Esophagus squamous epithelium (tissue), 5 donors: ENCODE results near the gene IL16. TPM values are rescaled to one million over a fixed set of nuclear protein-coding genes. Genes with fewer than 3 reads are reported as not detected.

Experiments used
- DNase-seq: peaks from one replicate; lab custom pipeline; 2025; lab: John Stamatoyannopoulos, UW
- H3K27ac ChIP-seq, 4 donors: fragments of 200-600 bp; sonication (generic); one replicate each; pipeline ENCODE4 v1.5.1; 2016 to 2019; ENCODE audit warnings: mild to moderate bottlenecking in 1 of 4
- H3K27me3 ChIP-seq, 4 donors: fragments of 200-600 bp; sonication (generic); 1 replicate in 3 of 4; 2 replicates in 1 of 4; pipeline versions ENCODE4 v1.5.1 to v1.6.0; 2017 to 2021; ENCODE audit warnings: antibody characterized with exemption in 1 of 4
- H3K36me3 ChIP-seq, 3 donors: fragments of 200-600 bp; sonication (generic); one replicate each; pipeline ENCODE4 v1.5.1; 2016 to 2019
- H3K4me1 ChIP-seq, 3 donors: fragments of 200-600 bp; sonication (generic); one replicate each; pipeline ENCODE4 v1.5.1; 2017 to 2019
- H3K4me3 ChIP-seq, 4 donors: fragments of 200-600 bp; sonication (generic); 1 replicate in 3 of 4; 2 replicates in 1 of 4; pipeline ENCODE4 v1.5.1; 2016 to 2019; ENCODE audit warnings: mild to moderate bottlenecking in 2 of 4, moderate library complexity in 1 of 4
- H3K9me3 ChIP-seq, 3 donors: fragments of 200-600 bp; sonication (generic); one replicate each; pipeline ENCODE4 v1.5.1; 2016 to 2019
- CTCF ChIP-seq, 6 experiments: fragments of 450-650 bp in 4 of 6; fragments of 200-600 bp in 2 of 6; sonication (generic) in 2 of 6; IDR thresholded peaks; one replicate each; pipeline ENCODE4 v1.5.1; 2016 to 2019; ENCODE audit warnings: antibody characterized with exemption in 6 of 6, mild to moderate bottlenecking in 4 of 6, moderate library complexity in 4 of 6
- POLR2A ChIP-seq, 4 donors: fragments of 450-650 bp; IDR thresholded peaks; one replicate each; pipeline ENCODE4 v1.6.1; 2017; ENCODE audit warnings: antibody characterized with exemption in 4 of 4, mild to moderate bottlenecking in 4 of 4, moderate library complexity in 3 of 4
- WGBS, 2 donors: methylation state at CpG; one replicate each; pipeline ENCODE4 v1.1.5; 2018; 5-methylcytosine and 5-hydroxymethylcytosine counted together
- intact Hi-C: fragments of 100-400 bp; cut with DNase I; formaldehyde crosslinking; loops from one replicate; pipeline ENCODE4 v1.15.0; 2022
- total RNA-seq, 4 donors: library from RNA; depleted of rRNA; stranded (reverse); fragments of >200 nt; gene quantifications; one replicate each; pipeline ENCODE4 v1.1.0, GENCODE V29; 2016
- donor health status: DM: yes; HTN: yes; CAD: no.

Gene IL16
- total RNA-seq, 4 donors from 2014 or later, result 2.3 to 20.0 (median 4.6) TPM

- intact Hi-C loops, result no loop called here
- no peaks in the 10 kb centered on the region for H3K9me3 ChIP-seq
- H3K27me3 ChIP-seq, result peaks cover 0 to 29% (median 0%) of the 10 kb centered on the region in 4 donors
- H3K27ac ChIP-seq, result peak overlapping the region in 2 of 4 donors; percentile 17 to 52
- no peak for DNase-seq
- peaks cover 19 to 52% (median 49%) of the 10 kb centered on the region in 3 donors for H3K4me1 ChIP-seq
- H3K36me3 ChIP-seq, result no peaks in the 10 kb centered on the region
- 23 to 33% methylated on average over 3 of the region's 3 CpGs for WGBS, 2 donors
- TF ChIP-seq CTCF (IDR thresholded peaks at IDR 0.05), result no peak
- TF ChIP-seq POLR2A (IDR thresholded peaks at IDR 0.05), result no peak
- H3K4me3 ChIP-seq, result no peak overlapping the region
Measured at GRCh38 chr15:81165535-81165934, 31.1 kb upstream of the IL16 start.

GRCh38 chr15:81166636-81167305 is 29.9 kb upstream of the IL16 start:
- TF ChIP-seq CTCF (IDR thresholded peaks at IDR 0.05), result no peak
- no peak for TF ChIP-seq POLR2A (IDR thresholded peaks at IDR 0.05)
- no peak overlapping the region for H3K4me3 ChIP-seq
- peaks cover 0 to 26% (median 0%) of the 10 kb centered on the region in 4 donors for H3K27me3 ChIP-seq
- H3K4me1 ChIP-seq, result peaks cover 7 to 41% (median 40%) of the 10 kb centered on the region in 3 donors
- intact Hi-C loops, result no loop called here
- 37 to 45% methylated on average over 3 of the region's 3 CpGs for WGBS, 2 donors
- DNase-seq, result no peak
- no peaks in the 10 kb centered on the region for H3K9me3 ChIP-seq
- H3K36me3 ChIP-seq, result no peaks in the 10 kb centered on the region
- peak overlapping the region in 3 of 4 donors; percentile 5 to 63 (median 45) for H3K27ac ChIP-seq

GRCh38 chr15:81168131-81168526 is 28.6 kb upstream of the IL16 start:
- Histone ChIP-seq H3K27me3 (peaks cover 0 to 39% (median 0%) of the 10 kb centered on the region in 4 donors), H3K36me3 (no peaks in the 10 kb centered on the region), H3K27ac (no peak overlapping the region), H3K9me3 (no peaks in the 10 kb centered on the region), H3K4me3 (no peak overlapping the region), H3K4me1 (peaks cover 6 to 40% (median 39%) of the 10 kb centered on the region in 3 donors)
- intact Hi-C loops, result no loop called here
- 67 to 100% methylated on average over 2 of the region's 2 CpGs for WGBS, 2 donors
- DNase-seq, result no peak
- TF ChIP-seq POLR2A (IDR thresholded peaks at IDR 0.05), result no peak
- no peak for TF ChIP-seq CTCF (IDR thresholded peaks at IDR 0.05)

- 59 to 71% methylated on average over 2 of the region's 2 CpGs for WGBS, 2 donors
- intact Hi-C loops, result no loop called here
- TF ChIP-seq CTCF (IDR thresholded peaks at IDR 0.05), result no peak
- TF ChIP-seq POLR2A (IDR thresholded peaks at IDR 0.05), result no peak
- Histone ChIP-seq H3K27ac (no peak overlapping the region), H3K27me3 (peaks cover 0 to 44% (median 0%) of the 10 kb centered on the region in 4 donors), H3K4me1 (peaks cover 6 to 40% (median 39%) of the 10 kb centered on the region in 3 donors), H3K9me3 (no peaks in the 10 kb centered on the region), H3K4me3 (no peak overlapping the region), H3K36me3 (no peaks in the 10 kb centered on the region)
- DNase-seq, result no peak
Measured at GRCh38 chr15:81168644-81169043, 28.0 kb upstream of the IL16 start.

- WGBS, 2 donors, result 39 to 49% methylated on average over 3 of the region's 3 CpGs
- TF ChIP-seq POLR2A (IDR thresholded peaks at IDR 0.05), result no peak
- TF ChIP-seq CTCF (IDR thresholded peaks at IDR 0.05), result no peak
- H3K36me3 ChIP-seq, result no peaks in the 10 kb centered on the region
- DNase-seq, result no peak
- intact Hi-C loops, result no loop called here
- no peak overlapping the region for H3K27ac ChIP-seq
- peaks cover 0 to 52% (median 0%) of the 10 kb centered on the region in 4 donors for H3K27me3 ChIP-seq
- peaks cover 0 to 25% (median 25%) of the 10 kb centered on the region in 3 donors for H3K4me1 ChIP-seq
- no peak overlapping the region for H3K4me3 ChIP-seq
- H3K9me3 ChIP-seq, result no peaks in the 10 kb centered on the region
Measured at GRCh38 chr15:81170511-81170910, 26.2 kb upstream of the IL16 start.
